ENCODE results near the gene EPHA2.

EPHA2 gene

GRCh38 chr1:16134066-16134801, 21.6 kb downstream of the EPHA2 start:
- no peak for FAIRE-seq

GRCh38 chr1:16133007-16133961, 22.6 kb downstream of the EPHA2 start:
- no peak for FAIRE-seq

GRCh38 chr1:16132325-16132785, 23.5 kb downstream of the EPHA2 start:
- FAIRE-seq = no peak

GRCh38 chr1:16131636-16132324, 24.1 kb downstream of the EPHA2 start:
- no peak for FAIRE-seq

GRCh38 chr1:16130827-16131226, 25.0 kb downstream of the EPHA2 start:
- no peak for FAIRE-seq

GRCh38 chr1:16129921-16130543, 25.8 kb downstream of the EPHA2 start:
- no peak for FAIRE-seq

GRCh38 chr1:16129316-16129715, 26.6 kb downstream of the EPHA2 start:
- FAIRE-seq = no peak

GRCh38 chr1:16128338-16128741, 27.5 kb downstream of the EPHA2 start:
- FAIRE-seq = no peak

GRCh38 chr1:16127676-16128337, 28.1 kb downstream of the EPHA2 start:
- no peak for FAIRE-seq

GRCh38 chr1:16126743-16127515, 28.9 kb downstream of the EPHA2 start:
- FAIRE-seq = no peak

- no peak for FAIRE-seq
Observed at GRCh38 chr1:16126160-16126559, 29.7 kb downstream of the EPHA2 start.

- FAIRE-seq = no peak
Observed at GRCh38 chr1:16125483-16125882, 30.4 kb downstream of the EPHA2 start.

- FAIRE-seq = no peak
Observed at GRCh38 chr1:16125088-16125470, 30.8 kb downstream of the EPHA2 start.

GRCh38 chr1:16124377-16125087, 31.3 kb downstream of the EPHA2 start:
- FAIRE-seq = no peak

GRCh38 chr1:16122916-16123315, 33.0 kb downstream of the EPHA2 start:
- no peak for FAIRE-seq

- no peak for FAIRE-seq
Observed at GRCh38 chr1:16122350-16122881, 33.5 kb downstream of the EPHA2 start.

GRCh38 chr1:16120940-16121410, 34.9 kb downstream of the EPHA2 start:
- no peak for FAIRE-seq

- FAIRE-seq = no peak
Observed at GRCh38 chr1:16120407-16120806, 35.5 kb downstream of the EPHA2 start.

GRCh38 chr1:16119926-16120325, 35.9 kb downstream of the EPHA2 start:
- no peak for FAIRE-seq

- no peak for FAIRE-seq
Observed at GRCh38 chr1:16119504-16119903, 36.4 kb downstream of the EPHA2 start.
